Activated T-cell treated with anti-CD3 and anti-CD28 coated beads for 4 hours (primary cell): ENCODE results near the gene ZMYND10.

Experiments used
- DNase-seq: peaks from one replicate; pipeline ENCODE4 v3.0.0-alpha.2; 2020

ZMYND10 gene

GRCh38 chr3:50370594-50370993 is 25.1 kb upstream of the ZMYND10 start:
- no peak for DNase-seq

GRCh38 chr3:50369012-50369670 is 23.6 kb upstream of the ZMYND10 start:
- DNase-seq: no peak

GRCh38 chr3:50365842-50366220 is 20.3 kb upstream of the ZMYND10 start:
- DNase-seq: no peak

GRCh38 chr3:50365080-50365841 is 19.7 kb upstream of the ZMYND10 start:
- peak; percentile 92 for DNase-seq

GRCh38 chr3:50364573-50365079 is 19.1 kb upstream of the ZMYND10 start:
- DNase-seq: no peak

GRCh38 chr3:50359760-50360110 is 14.2 kb upstream of the ZMYND10 start:
- DNase-seq: no peak

GRCh38 chr3:50358911-50359759 is 13.6 kb upstream of the ZMYND10 start, which contains the start of gene TMEM115:
TSS of gene TMEM115 (minus strand) at chr3:50359521. CDS start at chr3:50359063, 458 bp downstream.
- DNase-seq: peak; percentile 93

- no peak for DNase-seq
Observed at GRCh38 chr3:50358355-50358910, 12.9 kb upstream of the ZMYND10 start.

- DNase-seq: no peak
Observed at GRCh38 chr3:50357481-50357880, 11.9 kb upstream of the ZMYND10 start.

GRCh38 chr3:50356553-50356952 is 11.0 kb upstream of the ZMYND10 start:
- DNase-seq: no peak

GRCh38 chr3:50355829-50356552 is 10.5 kb upstream of the ZMYND10 start:
- no peak for DNase-seq

- DNase-seq: no peak
Observed at GRCh38 chr3:50354850-50355249, 9.3 kb upstream of the ZMYND10 start.

- no peak for DNase-seq
Observed at GRCh38 chr3:50354186-50354764, 8.7 kb upstream of the ZMYND10 start.

GRCh38 chr3:50353245-50354004 is 7.9 kb upstream of the ZMYND10 start:
- DNase-seq: no peak

- DNase-seq: no peak
Observed at GRCh38 chr3:50352781-50353180, 7.2 kb upstream of the ZMYND10 start.

GRCh38 chr3:50351323-50351697 is 5.8 kb upstream of the ZMYND10 start:
- DNase-seq: no peak

GRCh38 chr3:50350527-50351322 is 5.2 kb upstream of the ZMYND10 start, which contains the start of the genes CYB561D2 and NPRL2:
TSS of gene CYB561D2 (plus strand) at chr3:50350862. CDS start at chr3:50351434, 572 bp downstream.
TSS of gene NPRL2 (minus strand) at chr3:50350775. CDS start at chr3:50350652, 123 bp downstream.
- peak; percentile 98 for DNase-seq

GRCh38 chr3:50350213-50350526 is 4.6 kb upstream of the ZMYND10 start:
- DNase-seq: no peak

GRCh38 chr3:50347187-50347813 is 1.8 kb upstream of the ZMYND10 start:
- peak; percentile 66 for DNase-seq

GRCh38 chr3:50345008-50345407 is 524 bp downstream of the ZMYND10 start:
- no peak for DNase-seq
